Parathyroid adenoma (tissue), 2 donors: ENCODE data around the gene S1PR2.

ENCODE experiments used
- H2AFZ ChIP-seq: fragments of 300-600 bp; sonication (generic); one replicate; pipeline ENCODE4 v1.7.0; 2017; ENCODE audit warnings: antibody characterized with exemption, mild to moderate bottlenecking
- H3K27ac ChIP-seq: fragments of 300-600 bp; sonication (generic); one replicate; pipeline ENCODE4 v1.7.0; 2017
- H3K27me3 ChIP-seq: fragments of 300-600 bp; sonication (generic); one replicate; pipeline ENCODE4 v1.7.0; 2017; ENCODE audit warnings: low read length; ENCODE audit not compliant: control insufficient read depth, insufficient read depth
- H3K36me3 ChIP-seq: fragments of 300-600 bp; sonication (generic); one replicate; pipeline ENCODE4 v1.7.0; 2017; ENCODE audit warnings: low read length; ENCODE audit not compliant: control insufficient read depth, insufficient read depth
- H3K4me1 ChIP-seq: fragments of 300-600 bp; sonication (generic); one replicate; pipeline ENCODE4 v1.7.0; 2017; ENCODE audit warnings: control low read depth
- H3K4me2 ChIP-seq: fragments of 300-600 bp; sonication (generic); one replicate; pipeline ENCODE4 v1.7.0; 2017; ENCODE audit warnings: low read length
- H3K4me3 ChIP-seq: fragments of 300-600 bp; sonication (generic); one replicate; pipeline ENCODE4 v1.7.0; 2017; ENCODE audit warnings: low read depth, low read length
- H3K79me2 ChIP-seq: fragments of 300-600 bp; sonication (generic); one replicate; pipeline ENCODE4 v1.7.0; 2017; ENCODE audit warnings: control low read depth
- H3K9ac ChIP-seq: fragments of 300-600 bp; sonication (generic); one replicate; pipeline ENCODE4 v1.7.0; 2017; ENCODE audit warnings: mild to moderate bottlenecking
- H3K9me3 ChIP-seq: fragments of 300-600 bp; sonication (generic); one replicate; pipeline ENCODE4 v1.7.0; 2017; ENCODE audit warnings: low read length; ENCODE audit not compliant: control insufficient read depth
- TF ChIP-seq, protein P1 (sequence below): fragments of 300-600 bp; sonication (generic); IDR thresholded peaks from one replicate; pipeline ENCODE4 v1.7.0; 2017; ENCODE audit warnings: antibody characterized with exemption, mild to moderate bottlenecking
- donor health status: primary hyperparathyroidism.

S1PR2 gene

DNA sequence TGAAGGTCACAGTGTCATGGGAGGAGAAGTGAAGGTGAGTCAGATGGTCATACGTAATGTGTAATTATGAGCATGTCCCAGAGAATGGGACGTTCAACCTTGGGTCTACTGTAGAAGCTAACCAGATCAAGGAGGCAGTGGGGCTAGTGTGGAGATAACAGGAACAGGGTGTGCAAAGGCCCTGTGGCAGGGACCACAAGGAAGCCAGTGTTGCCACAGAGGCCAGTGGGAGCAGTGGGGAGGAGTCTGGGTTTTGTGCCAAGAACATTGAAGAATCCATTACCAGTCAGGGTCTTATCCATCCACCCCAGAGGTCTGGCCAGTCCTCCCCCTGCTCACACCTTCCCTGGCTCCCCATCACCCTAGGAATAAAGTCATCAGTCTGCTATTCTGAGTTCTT lies 24.2 kb upstream of the S1PR2 start:
- Histone ChIP-seq H3K79me2 (no peaks in the 10 kb centered on the region), H3K27me3 (no peaks in the 10 kb centered on the region), H3K36me3 (no peaks in the 10 kb centered on the region), H3K4me1 (no peaks in the 10 kb centered on the region), H3K27ac (no peak overlapping the region), H3K4me3 (no peak overlapping the region), H3K9me3 (no peaks in the 10 kb centered on the region), H3K9ac (no peak overlapping the region), H2AFZ (no peak overlapping the region), H3K4me2 (no peak overlapping the region)
- TF ChIP-seq, protein P1, sequence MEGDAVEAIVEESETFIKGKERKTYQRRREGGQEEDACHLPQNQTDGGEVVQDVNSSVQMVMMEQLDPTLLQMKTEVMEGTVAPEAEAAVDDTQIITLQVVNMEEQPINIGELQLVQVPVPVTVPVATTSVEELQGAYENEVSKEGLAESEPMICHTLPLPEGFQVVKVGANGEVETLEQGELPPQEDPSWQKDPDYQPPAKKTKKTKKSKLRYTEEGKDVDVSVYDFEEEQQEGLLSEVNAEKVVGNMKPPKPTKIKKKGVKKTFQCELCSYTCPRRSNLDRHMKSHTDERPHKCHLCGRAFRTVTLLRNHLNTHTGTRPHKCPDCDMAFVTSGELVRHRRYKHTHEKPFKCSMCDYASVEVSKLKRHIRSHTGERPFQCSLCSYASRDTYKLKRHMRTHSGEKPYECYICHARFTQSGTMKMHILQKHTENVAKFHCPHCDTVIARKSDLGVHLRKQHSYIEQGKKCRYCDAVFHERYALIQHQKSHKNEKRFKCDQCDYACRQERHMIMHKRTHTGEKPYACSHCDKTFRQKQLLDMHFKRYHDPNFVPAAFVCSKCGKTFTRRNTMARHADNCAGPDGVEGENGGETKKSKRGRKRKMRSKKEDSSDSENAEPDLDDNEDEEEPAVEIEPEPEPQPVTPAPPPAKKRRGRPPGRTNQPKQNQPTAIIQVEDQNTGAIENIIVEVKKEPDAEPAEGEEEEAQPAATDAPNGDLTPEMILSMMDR: no peak

DNA sequence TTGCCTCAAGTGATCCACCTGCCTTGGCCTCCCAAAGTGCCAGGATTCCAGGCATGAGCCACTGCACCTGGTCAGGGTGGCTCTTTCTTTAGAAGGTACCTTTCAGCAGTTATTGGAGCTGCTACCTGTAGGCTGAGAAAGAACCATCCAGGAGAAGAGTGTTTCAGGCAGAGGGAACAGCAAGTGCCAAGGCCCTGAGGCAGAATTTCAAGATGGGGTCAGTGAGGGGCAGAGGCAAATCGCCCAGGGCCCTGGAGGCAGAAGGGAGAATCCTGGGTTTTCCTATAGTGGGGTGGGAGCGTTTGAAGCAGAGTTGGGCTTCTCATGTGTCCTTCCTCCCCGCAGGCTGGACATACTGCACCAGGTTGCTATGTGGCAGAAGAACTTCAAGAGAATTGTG lies 23.1 kb upstream of the S1PR2 start:
- Histone ChIP-seq H2AFZ (no peak overlapping the region), H3K36me3 (no peaks in the 10 kb centered on the region), H3K79me2 (no peaks in the 10 kb centered on the region), H3K4me1 (no peaks in the 10 kb centered on the region), H3K4me2 (no peak overlapping the region), H3K9ac (no peak overlapping the region), H3K9me3 (no peaks in the 10 kb centered on the region), H3K27ac (no peak overlapping the region), H3K4me3 (no peak overlapping the region), H3K27me3 (no peaks in the 10 kb centered on the region)
- TF ChIP-seq, protein P1: no peak

DNA sequence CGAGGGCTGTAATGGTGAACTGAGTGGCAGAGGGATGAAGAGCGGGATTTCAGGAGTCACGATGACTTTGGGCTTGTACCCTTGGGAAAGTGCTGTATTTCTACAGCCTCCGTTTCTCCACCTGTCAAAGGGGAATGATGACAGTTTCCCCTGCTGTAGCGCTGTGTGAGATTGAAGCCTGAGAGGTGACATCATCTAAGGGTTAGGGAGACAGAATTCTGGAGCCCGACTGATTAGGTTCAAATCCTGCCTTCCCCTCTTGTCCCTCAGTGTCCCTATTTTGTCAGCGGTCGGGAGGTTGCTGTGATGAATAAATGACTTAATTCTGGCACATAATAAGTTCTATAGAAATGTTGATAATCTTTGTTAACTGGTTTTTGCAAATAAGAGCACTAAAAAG lies 21.6 kb upstream of the S1PR2 start:
- Histone ChIP-seq H3K9me3 (no peaks in the 10 kb centered on the region), H3K36me3 (no peaks in the 10 kb centered on the region), H3K9ac (peak overlapping the region; percentile 6), H3K4me3 (peak overlapping the region; percentile 98), H3K27ac (peak overlapping the region; percentile 63), H3K4me2 (peak overlapping the region; percentile 99), H3K27me3 (no peaks in the 10 kb centered on the region), H3K79me2 (no peaks in the 10 kb centered on the region), H2AFZ (peak overlapping the region; percentile 90), H3K4me1 (no peaks in the 10 kb centered on the region)
- TF ChIP-seq, protein P1: no peak

DNA sequence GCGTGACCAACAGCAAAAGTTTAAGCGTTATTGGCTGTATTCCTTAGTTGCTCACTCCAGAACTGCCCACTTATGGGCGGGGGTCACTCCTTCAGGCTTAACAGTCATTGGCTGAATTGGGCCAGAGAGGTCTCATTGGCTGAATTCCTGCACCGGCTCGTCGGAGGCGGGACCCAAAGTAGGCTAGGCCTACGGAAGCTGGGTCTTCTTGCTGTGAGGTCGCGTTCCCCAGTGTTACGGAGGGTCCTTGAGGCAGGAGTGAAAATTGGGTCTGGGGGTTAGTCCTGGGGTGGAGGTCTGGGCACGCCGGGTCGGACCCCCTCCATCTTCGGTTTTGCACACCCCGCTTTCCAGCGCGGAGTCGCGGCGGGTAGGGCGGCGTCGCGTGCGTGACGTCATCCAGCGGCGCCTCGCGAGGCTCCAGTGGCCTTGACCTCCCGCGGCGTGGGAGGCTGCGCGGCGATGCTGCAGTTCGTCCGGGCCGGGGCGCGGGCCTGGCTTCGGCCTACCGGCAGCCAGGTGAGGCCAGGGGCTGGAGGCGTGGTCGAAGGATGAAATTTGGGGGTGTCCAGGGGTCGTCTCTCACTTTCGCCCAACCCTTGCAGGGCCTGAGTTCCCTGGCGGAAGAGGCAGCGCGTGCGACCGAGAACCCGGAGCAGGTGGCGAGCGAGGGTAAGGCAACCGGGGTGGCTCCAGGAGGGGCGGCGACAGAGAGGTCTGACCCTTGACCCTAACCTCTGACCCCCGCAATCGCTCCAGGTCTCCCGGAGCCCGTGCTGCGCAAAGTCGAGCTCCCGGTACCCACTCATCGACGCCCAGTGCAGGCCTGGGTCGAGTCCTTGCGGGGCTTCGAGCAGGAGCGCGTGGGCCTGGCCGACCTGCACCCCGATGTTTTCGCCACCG lies 20.9 kb upstream of the S1PR2 start, which contains the start of gene MRPL4:
Gene MRPL4, plus strand, starts transcription at position 423 of the 903 bp plus-strand sequence. Its CDS starts 40 bp downstream, at position 463.
- TF ChIP-seq, protein P1: no peak
- Histone ChIP-seq H3K9me3 (no peaks in the 10 kb centered on the region), H2AFZ (peak within 1 kb of the TSS; percentile 90), H3K36me3 (no peaks in the 10 kb centered on the region), H3K27me3 (no peaks in the 10 kb centered on the region), H3K79me2 (no peaks in the 10 kb centered on the region), H3K27ac (peak within 1 kb of the TSS; percentile 63), H3K4me2 (peak within 1 kb of the TSS; percentile 99), H3K9ac (peak within 1 kb of the TSS; percentile 6), H3K4me1 (no peaks in the 10 kb centered on the region), H3K4me3 (peak within 1 kb of the TSS; percentile 98)
